ENCODE data around the gene HK1.

HK1 gene

GRCh38 chr10:69425511-69426298 lies 147.4 kb downstream of the HK1 start:
- H3K36me3 ChIP-seq (ENCODE audit: control insufficient read depth in 2 of 2, insufficient read depth in 1 of 2, low read length in 2 of 2): no peaks in the 10 kb centered on the region
- H3K4me1 ChIP-seq (ENCODE audit: control insufficient read depth, insufficient read depth, low read length): no peaks in the 10 kb centered on the region; the same call in 1 of the 2 replicates
- no peak overlapping the region for H3K4me3 ChIP-seq (ENCODE audit: low read depth, low read length)
- POLR2A ChIA-PET: no interaction called here
- no peak overlapping the region for H3K27ac ChIP-seq (ENCODE audit: extremely low read depth, low read depth, low read length)
- H3K9me3 ChIP-seq (ENCODE audit: control insufficient read depth, insufficient read depth, low read depth, low read length): no peaks in the 10 kb centered on the region
- TF ChIP-seq ZNF335 (tag by site-specific recombination; conservative IDR thresholded peaks at IDR 0.05) (no peak), ZSCAN18 (tag by site-specific recombination; IDR thresholded peaks at IDR 0.05) (no peak), ZNF664 (tag by site-specific recombination; IDR thresholded peaks at IDR 0.05) (0 out of 2 replicates have a peak, but pooled peaks have one; percentile 58), ZNF16 (tag by site-specific recombination; IDR thresholded peaks at IDR 0.05; ENCODE audit: low read depth) (no peak), ZBTB11 (tag by site-specific recombination; conservative IDR thresholded peaks at IDR 0.05; ENCODE audit: low read depth) (no peak), ZNF146 (tag by site-specific recombination; IDR thresholded peaks at IDR 0.05) (no peak)
- CTCF ChIA-PET: interaction anchor here (0.7 to 2.8 kb wide), 6 partner anchors 18 to 87 kb away, joined by 3 to 13 read pairs (median 4); no protein-coding TSS in a partner anchor

- Histone ChIP-seq H3K9me3 (ENCODE audit: control insufficient read depth, insufficient read depth, low read depth, low read length) (no peaks in the 10 kb centered on the region), H3K27ac (ENCODE audit: extremely low read depth, low read depth, low read length) (no peak overlapping the region)
- TF ChIP-seq YY1 (tag by site-specific recombination; IDR thresholded peaks at IDR 0.05) (no peak), ZEB2 (tag by site-specific recombination; IDR thresholded peaks at IDR 0.05) (no peak), ZNF148 (tag by site-specific recombination; IDR thresholded peaks at IDR 0.05; ENCODE audit: borderline replicate concordance) (no peak), ZNF404 (tag by site-specific recombination; IDR thresholded peaks at IDR 0.05) (no peak), ZNF398 (tag by site-specific recombination; IDR thresholded peaks at IDR 0.05) (no peak), ZSCAN16 (tag by site-specific recombination; IDR thresholded peaks at IDR 0.05) (no peak), KLF9 (tag by site-specific recombination; IDR thresholded peaks at IDR 0.05; ENCODE audit: low read depth) (no peak), ZBTB49 (tag by site-specific recombination; IDR thresholded peaks at IDR 0.05; ENCODE audit: low read depth) (no peak), ZNF645 (tag by site-specific recombination; IDR thresholded peaks at IDR 0.05) (no peak), AEBP2 (tag by site-specific recombination; IDR thresholded peaks at IDR 0.05; ENCODE audit: borderline replicate concordance) (no peak), ZNF311 (tag by site-specific recombination; IDR thresholded peaks at IDR 0.05; ENCODE audit: borderline replicate concordance) (no peak), ZNF629 (tag by site-specific recombination; IDR thresholded peaks at IDR 0.05) (no peak)
Observed at GRCh38 chr10:69426376-69426727, 148.1 kb downstream of the HK1 start.

More at GRCh38 chr10:69426376-69426727, 148.1 kb downstream of the HK1 start:
- Histone ChIP-seq H3K4me1 (ENCODE audit: control insufficient read depth, insufficient read depth, low read length) (no peaks in the 10 kb centered on the region; the same call in 1 of the 2 replicates), H3K36me3 (ENCODE audit: control insufficient read depth in 2 of 2, insufficient read depth in 1 of 2, low read length in 2 of 2) (no peaks in the 10 kb centered on the region), H3K4me3 (ENCODE audit: low read depth, low read length) (no peak overlapping the region)
- ChIA-PET CTCF (interaction anchor here (0.6 to 2.8 kb wide), 3 partner anchors 81 to 584 kb away, joined by 3 to 13 read pairs (median 3); no protein-coding TSS in a partner anchor), POLR2A (no interaction called here)

All from HEK293 (cell line).